ENCODE results near the gene ZBED6.
A peak's percentile ranks its signal among the peaks of the same experiment; 100 is the strongest.
"Not testable (repeated sequence)": the region's sequence is repeated elsewhere in the genome, so short reads cannot be mapped to it uniquely, and the experiment has no call there.

ZBED6 gene

GRCh38 chr1:203795441-203796235, at the start of gene ZBED6, which contains the start of gene ZC3H11A:
Gene ZBED6 (plus strand): TSS chr1:203795623. CDS start chr1:203797523, 1,900 bp downstream.
Gene ZC3H11A (plus strand): TSS chr1:203795623. CDS start chr1:203817071, 21,448 bp downstream.
- peak; percentile 99 for DNase-seq

- no peak for DNase-seq
These were observed 49.1 kb upstream of the ZBED6 start for GRCh38 chr1:203746281-203746680.

- peak; percentile 85 for DNase-seq
These were observed 44.4 kb upstream of the ZBED6 start for GRCh38 chr1:203751051-203751450.

- not testable (repeated sequence) for DNase-seq
These were observed 43.6 kb upstream of the ZBED6 start for GRCh38 chr1:203751618-203752361.

GRCh38 chr1:203754455-203754864, 41.0 kb upstream of the ZBED6 start:
- DNase-seq = no peak

- DNase-seq = no peak
These were observed 39.4 kb upstream of the ZBED6 start for GRCh38 chr1:203756036-203756435.

- not testable (repeated sequence) for DNase-seq
These were observed 36.7 kb upstream of the ZBED6 start for GRCh38 chr1:203758749-203759148.

- DNase-seq = no peak
These were observed 34.9 kb upstream of the ZBED6 start for GRCh38 chr1:203760506-203760905.

GRCh38 chr1:203761958-203762357, 33.5 kb upstream of the ZBED6 start:
- DNase-seq = not testable (repeated sequence)

GRCh38 chr1:203763505-203763904, 31.9 kb upstream of the ZBED6 start:
- no peak for DNase-seq

GRCh38 chr1:203764105-203765028, 31.1 kb upstream of the ZBED6 start:
- DNase-seq = no peak

GRCh38 chr1:203765029-203765837, 30.2 kb upstream of the ZBED6 start, which contains the start of gene LAX1:
Gene LAX1 (plus strand): TSS chr1:203765183. CDS start chr1:203765566, 383 bp downstream.
- no peak for DNase-seq

GRCh38 chr1:203768256-203768655, 27.2 kb upstream of the ZBED6 start:
- no peak for DNase-seq

GRCh38 chr1:203769505-203770343, 25.7 kb upstream of the ZBED6 start:
- peak; percentile 89 for DNase-seq

GRCh38 chr1:203771901-203772301, 23.5 kb upstream of the ZBED6 start:
- DNase-seq = no peak

GRCh38 chr1:203772836-203773235, 22.6 kb upstream of the ZBED6 start:
- DNase-seq = no peak

- no peak for DNase-seq
These were observed 18.8 kb upstream of the ZBED6 start for GRCh38 chr1:203776636-203777035.

GRCh38 chr1:203777596-203777995, 17.8 kb upstream of the ZBED6 start:
- DNase-seq = no peak

- DNase-seq = no peak
These were observed 17.3 kb upstream of the ZBED6 start for GRCh38 chr1:203778146-203778545.

- no peak for DNase-seq
These were observed 16.6 kb upstream of the ZBED6 start for GRCh38 chr1:203778789-203779188.

- no peak for DNase-seq
These were observed 13.5 kb upstream of the ZBED6 start for GRCh38 chr1:203781962-203782361.

All from fibroblast of skin of right biceps (primary cell).